RWPE2 (cell line): ENCODE results near the gene CSMD2.

Source experiments
- ATAC-seq: fragments of 200-7000 bp; cut with Tn5 transposase; 3 replicates; pipeline ENCODE4 v1.9.1; 2021; ENCODE audit warnings: low read depth
- DNase-seq: peaks from one replicate; pipeline ENCODE4 v3.0.0-alpha.2; 2020; ENCODE audit warnings: low spot score
- H3K27ac ChIP-seq: fragments of 450-650 bp; 2 replicates; pipeline ENCODE4 v1.5.1; 2017; ENCODE audit warnings: mild to moderate bottlenecking; ENCODE audit not compliant: poor library complexity, severe bottlenecking
- H3K27me3 ChIP-seq: fragments of 250-450 bp; sonication (Bioruptor Pico); 2 replicates; pipeline ENCODE4 v1.5.1; 2021; ENCODE audit warnings: mild to moderate bottlenecking, moderate library complexity; ENCODE audit not compliant: insufficient read depth, poor library complexity, severe bottlenecking
- H3K36me3 ChIP-seq: fragments of 250-450 bp; sonication (Bioruptor Pico); 2 replicates; pipeline ENCODE4 v1.5.1; 2020; ENCODE audit warnings: low read depth, mild to moderate bottlenecking, moderate library complexity
- H3K4me1 ChIP-seq: fragments of 250-450 bp; sonication (Bioruptor Pico); 2 replicates; pipeline ENCODE4 v1.5.1; 2021; ENCODE audit warnings: mild to moderate bottlenecking, moderate library complexity; ENCODE audit not compliant: insufficient read depth, poor library complexity, severe bottlenecking
- H3K4me3 ChIP-seq: fragments of 250-450 bp; sonication (Bioruptor Pico); 2 replicates; pipeline ENCODE4 v1.5.1; 2021; ENCODE audit warnings: mild to moderate bottlenecking, moderate library complexity; ENCODE audit not compliant: severe bottlenecking
- H3K9me3 ChIP-seq: fragments of 250-450 bp; sonication (Bioruptor Pico); 2 replicates; pipeline ENCODE4 v1.5.1; 2021; ENCODE audit warnings: mild to moderate bottlenecking, moderate library complexity; ENCODE audit not compliant: severe bottlenecking
- TF ChIP-seq, protein P1 (sequence below): fragments of 450-650 bp; IDR thresholded peaks from one replicate; pipeline ENCODE4 v1.5.1; 2017; ENCODE audit warnings: mild to moderate bottlenecking, moderate library complexity; ENCODE audit not compliant: poor library complexity, severe bottlenecking

CSMD2 gene

DNA sequence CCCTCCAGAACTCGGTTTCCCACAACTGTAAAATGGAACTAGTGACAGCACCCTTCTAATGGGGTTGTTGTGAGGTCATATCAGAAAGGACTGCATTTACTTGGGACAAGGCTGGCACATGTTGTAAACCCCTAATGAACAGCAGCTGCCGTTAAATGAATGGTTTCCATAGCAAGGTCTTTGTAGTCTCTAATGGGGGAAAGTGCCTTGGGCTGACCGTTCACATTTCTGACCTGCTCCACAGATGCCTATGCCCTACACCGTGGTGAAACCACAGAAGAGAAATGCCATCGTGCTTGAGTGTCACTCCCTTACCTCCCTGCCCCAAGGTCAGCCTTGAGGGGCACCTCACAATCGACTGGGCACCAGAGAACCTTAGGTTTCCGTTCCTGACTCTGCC lies 549.5 kb downstream of the CSMD2 start:
- Histone ChIP-seq H3K27ac (no peak overlapping the region), H3K36me3 (no peaks in the 10 kb centered on the region), H3K4me3 (no peak overlapping the region), H3K4me1 (no peaks in the 10 kb centered on the region), H3K27me3 (peaks cover 18% of the 10 kb centered on the region), H3K9me3 (no peaks in the 10 kb centered on the region)
- ATAC-seq (no peak), DNase-seq (no peak)
- TF ChIP-seq, protein P1, sequence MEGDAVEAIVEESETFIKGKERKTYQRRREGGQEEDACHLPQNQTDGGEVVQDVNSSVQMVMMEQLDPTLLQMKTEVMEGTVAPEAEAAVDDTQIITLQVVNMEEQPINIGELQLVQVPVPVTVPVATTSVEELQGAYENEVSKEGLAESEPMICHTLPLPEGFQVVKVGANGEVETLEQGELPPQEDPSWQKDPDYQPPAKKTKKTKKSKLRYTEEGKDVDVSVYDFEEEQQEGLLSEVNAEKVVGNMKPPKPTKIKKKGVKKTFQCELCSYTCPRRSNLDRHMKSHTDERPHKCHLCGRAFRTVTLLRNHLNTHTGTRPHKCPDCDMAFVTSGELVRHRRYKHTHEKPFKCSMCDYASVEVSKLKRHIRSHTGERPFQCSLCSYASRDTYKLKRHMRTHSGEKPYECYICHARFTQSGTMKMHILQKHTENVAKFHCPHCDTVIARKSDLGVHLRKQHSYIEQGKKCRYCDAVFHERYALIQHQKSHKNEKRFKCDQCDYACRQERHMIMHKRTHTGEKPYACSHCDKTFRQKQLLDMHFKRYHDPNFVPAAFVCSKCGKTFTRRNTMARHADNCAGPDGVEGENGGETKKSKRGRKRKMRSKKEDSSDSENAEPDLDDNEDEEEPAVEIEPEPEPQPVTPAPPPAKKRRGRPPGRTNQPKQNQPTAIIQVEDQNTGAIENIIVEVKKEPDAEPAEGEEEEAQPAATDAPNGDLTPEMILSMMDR: no peak

DNA sequence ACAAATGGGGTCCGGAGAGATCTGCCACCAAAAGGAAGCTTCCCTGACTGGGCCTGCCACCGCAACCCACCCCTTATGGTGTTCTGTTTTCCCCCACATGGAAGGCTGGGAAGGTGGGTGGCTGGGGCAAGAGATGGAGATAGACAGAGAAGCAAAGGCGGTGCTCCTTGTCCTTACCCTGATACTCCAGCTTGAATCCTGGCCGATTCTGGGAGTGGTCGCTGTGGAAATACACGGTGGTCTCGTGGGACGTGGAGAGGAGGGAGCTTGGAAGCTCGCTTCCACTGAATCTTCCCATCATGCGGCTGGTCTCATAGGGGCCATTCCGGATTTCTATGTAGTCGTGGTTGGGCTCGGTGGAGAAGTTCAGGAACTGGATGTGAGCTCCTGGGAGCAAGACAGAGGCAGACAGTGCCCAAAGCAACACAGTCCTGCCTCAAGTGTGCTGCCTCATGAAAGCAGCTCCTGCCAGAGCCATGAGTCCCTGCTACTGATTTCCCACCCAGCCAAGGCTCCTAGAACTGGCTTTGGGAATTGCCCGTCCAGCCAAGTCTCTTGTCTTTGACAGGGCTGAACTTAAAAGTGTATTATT lies 554.1 kb downstream of the CSMD2 start:
- H3K27ac ChIP-seq: no peak overlapping the region
- H3K4me3 ChIP-seq: no peak overlapping the region
- ATAC-seq (no peak), DNase-seq (no peak)
- TF ChIP-seq, protein P1: no peak
- H3K36me3 ChIP-seq: no peaks in the 10 kb centered on the region
- H3K27me3 ChIP-seq: peaks cover 18% of the 10 kb centered on the region
- H3K4me1 ChIP-seq: no peaks in the 10 kb centered on the region
- no peaks in the 10 kb centered on the region for H3K9me3 ChIP-seq

DNA sequence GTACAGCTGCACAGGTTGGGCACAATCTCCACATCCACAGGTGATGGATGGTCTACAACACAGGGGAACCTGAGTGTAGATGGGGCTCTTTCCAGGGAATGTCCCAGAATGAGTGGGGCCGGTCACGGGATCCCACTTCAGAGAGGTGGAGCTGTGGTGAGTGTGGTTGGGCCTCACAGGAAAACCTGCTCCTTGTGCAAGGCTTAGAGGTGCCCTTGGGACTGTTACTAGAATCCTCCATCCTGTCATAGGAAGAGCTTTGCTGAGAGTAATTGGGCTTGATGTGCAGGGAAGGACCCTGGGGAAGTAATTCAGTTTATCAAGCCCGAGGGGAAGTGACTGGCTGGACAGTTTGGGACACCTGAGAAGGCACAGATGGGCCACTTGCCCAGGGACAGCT lies 554.6 kb downstream of the CSMD2 start:
- DNase-seq (no peak), ATAC-seq (no peak)
- TF ChIP-seq, protein P1: no peak
- H3K36me3 ChIP-seq: no peaks in the 10 kb centered on the region
- peaks cover 16% of the 10 kb centered on the region for H3K27me3 ChIP-seq
- H3K9me3 ChIP-seq: no peaks in the 10 kb centered on the region
- H3K27ac ChIP-seq: no peak overlapping the region
- no peaks in the 10 kb centered on the region for H3K4me1 ChIP-seq
- H3K4me3 ChIP-seq: no peak overlapping the region

DNA sequence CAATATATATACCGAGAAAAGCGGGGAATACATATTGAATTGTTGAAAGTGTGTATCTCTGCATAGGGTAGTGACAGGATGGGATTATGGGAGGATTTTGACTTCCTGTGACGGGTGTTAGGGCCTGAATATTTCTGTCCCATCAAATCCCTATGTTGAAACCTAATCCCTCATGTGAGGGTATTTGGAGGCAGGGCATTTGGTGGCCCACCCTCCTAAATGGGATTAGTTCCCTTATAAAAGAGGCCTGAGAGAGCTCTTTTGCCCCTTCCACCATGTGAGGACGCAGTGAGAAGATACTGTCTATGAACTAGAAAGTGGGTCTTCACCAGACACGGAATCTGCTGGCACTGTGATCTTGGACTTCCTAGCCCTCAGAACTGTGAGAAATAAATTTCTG lies 555.3 kb downstream of the CSMD2 start:
- TF ChIP-seq, protein P1: no peak
- Histone ChIP-seq H3K4me1 (no peaks in the 10 kb centered on the region), H3K4me3 (no peak overlapping the region), H3K27me3 (peaks cover 10% of the 10 kb centered on the region), H3K36me3 (no peaks in the 10 kb centered on the region), H3K27ac (no peak overlapping the region), H3K9me3 (no peaks in the 10 kb centered on the region)
- no peak for DNase-seq
- no peak for ATAC-seq

DNA sequence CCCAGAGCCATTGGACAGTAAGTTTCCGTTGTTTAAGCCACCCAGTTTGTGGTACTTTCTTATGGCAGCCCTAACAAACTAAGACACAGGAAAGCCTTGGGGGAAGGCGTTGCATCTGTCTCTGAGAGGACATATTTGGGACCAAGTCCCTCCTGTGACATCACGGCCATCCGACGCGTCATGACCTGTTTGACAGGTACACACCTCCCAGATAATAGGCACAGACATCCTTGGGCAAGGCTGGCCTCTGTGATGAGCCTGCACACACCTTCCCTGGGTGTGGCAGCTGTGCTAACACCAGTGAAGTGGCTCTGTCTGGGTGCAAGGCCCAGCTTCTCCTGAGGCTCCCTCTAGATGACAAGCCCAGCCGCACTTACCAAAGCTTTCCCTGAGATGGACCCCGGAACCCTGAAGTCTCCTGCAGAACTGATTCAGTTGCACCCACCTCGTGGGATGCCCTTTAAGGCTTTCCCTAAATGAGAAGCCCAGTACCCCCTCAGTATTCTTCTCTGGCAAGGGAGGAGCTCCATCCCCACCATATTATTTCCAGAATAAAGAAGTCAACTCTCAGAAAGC lies 556.1 kb downstream of the CSMD2 start:
- DNase-seq: no peak
- TF ChIP-seq, protein P1: no peak

More for the DNA sequence above, 556.1 kb downstream of the CSMD2 start:
- Histone ChIP-seq H3K27me3 (peaks cover 3% of the 10 kb centered on the region), H3K27ac (no peak overlapping the region), H3K4me3 (no peak overlapping the region), H3K4me1 (no peaks in the 10 kb centered on the region), H3K9me3 (no peaks in the 10 kb centered on the region), H3K36me3 (no peaks in the 10 kb centered on the region)
- ATAC-seq: no peak
